ENCODE results near the gene C10orf71.

The C10orf71 gene

GRCh38 chr10:49298983-49299815, at the start of gene C10orf71:
C10orf71 (plus strand) TSS chr10:49299170; CDS start chr10:49322546, 23,376 bp downstream.
- DNase-seq: no peak

GRCh38 chr10:49252313-49253034, 46.5 kb upstream of the C10orf71 start:
- no peak for DNase-seq

DNA sequence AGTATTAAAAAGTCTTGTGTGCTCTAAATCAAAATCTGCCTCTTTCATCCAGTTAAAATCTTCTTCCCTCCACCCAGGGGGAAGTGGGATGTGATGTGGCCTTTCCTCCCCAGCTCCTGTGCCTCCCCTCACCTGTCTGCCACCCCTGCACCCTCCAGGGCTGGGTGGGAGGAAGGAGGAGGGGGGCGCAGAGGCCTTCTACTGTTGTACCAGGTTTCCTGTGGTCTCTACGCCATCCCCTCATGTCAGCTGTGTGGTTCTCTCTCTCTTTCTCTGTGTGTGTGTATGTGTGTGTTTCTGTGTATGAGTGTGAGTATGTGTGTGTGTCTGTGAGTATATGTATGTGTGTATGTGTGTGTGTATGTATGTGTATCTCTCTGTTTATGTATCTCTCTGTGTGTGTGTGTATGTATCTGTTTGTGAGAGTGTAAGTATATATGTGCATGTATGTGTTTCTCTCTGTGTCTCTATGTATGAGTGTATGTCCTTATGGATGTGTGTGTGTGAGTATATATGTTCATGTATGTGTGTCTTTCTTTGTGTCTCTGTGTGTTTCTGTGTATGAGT, 45.5 kb upstream of the C10orf71 start:
- DNase-seq: no peak

GRCh38 chr10:49254150-49254549, 44.8 kb upstream of the C10orf71 start:
- no peak for DNase-seq

- DNase-seq: peak; percentile 44
Observed at GRCh38 chr10:49254556-49255318, 44.2 kb upstream of the C10orf71 start.

DNA sequence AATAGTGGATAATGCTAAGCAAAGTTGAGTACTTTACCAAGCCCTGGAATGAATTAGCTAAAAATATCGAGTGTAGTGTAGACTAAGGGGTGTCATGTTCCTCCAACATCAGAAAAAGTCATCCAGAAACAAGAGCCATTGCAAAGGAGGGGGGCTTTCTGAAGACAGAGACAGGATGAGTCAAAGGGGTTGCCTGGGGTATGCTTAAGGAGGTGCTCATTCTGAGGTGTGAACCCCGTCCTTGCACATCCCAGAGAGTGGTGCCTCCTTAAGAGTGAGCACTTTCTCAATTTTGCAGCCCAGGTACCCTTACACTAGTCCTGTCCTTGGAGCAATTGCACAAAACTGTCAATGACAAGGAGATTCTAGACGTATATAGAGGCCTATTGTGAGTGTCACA, 43.1 kb upstream of the C10orf71 start:
- DNase-seq: no peak

- DNase-seq: no peak
Observed at GRCh38 chr10:49257154-49257553, 41.8 kb upstream of the C10orf71 start.

DNA sequence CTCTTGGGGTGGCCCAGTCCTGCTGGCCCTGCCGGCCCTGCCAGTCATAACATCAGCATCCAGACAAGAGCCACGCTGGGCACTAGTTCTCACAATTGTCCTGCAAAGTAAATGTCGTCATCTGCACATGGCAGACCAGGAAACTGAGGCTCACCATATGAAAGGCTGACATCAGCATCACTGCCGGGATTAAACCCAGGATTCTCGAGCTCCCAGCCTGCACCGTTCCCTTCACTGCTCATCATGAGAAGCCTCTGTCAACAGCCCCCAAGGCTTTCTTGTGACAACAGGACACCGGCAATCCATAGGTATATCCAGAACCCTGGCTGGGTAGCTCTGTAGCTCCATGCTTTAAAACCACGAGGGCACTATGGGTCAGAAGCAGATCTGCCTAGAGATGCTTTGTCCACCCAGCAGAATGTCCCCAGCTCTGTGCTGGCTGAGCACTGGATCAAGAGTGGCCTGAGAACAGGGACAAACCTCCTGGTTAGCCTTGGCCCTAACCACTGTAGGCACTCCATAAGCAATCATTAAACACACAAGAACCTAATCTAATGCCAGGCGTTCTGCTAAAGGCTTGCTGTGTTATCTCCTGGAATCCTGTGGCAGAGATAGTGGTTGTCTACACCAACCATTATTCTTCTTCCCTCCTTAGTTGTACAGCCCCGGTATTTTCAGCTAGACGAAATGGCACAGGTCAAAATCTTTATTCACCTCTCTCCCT, 41.2 kb upstream of the C10orf71 start:
- no peak for DNase-seq

DNA sequence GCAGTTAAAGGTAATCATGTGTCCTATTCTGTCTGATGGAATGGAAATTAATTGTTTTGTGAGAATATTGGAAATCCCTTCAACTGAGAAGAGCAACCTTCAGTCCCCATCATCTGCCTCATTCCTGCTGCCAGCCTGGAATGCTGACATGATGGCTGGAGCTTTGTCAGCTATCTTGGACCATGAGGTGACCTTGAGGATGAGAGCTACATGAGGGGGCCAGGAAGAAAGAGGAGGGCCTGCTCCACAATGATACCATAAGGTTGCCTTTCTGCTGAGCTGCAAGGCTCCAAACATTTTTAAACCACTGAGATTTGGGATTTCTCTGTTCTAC, 40.7 kb upstream of the C10orf71 start:
- DNase-seq: no peak

DNA sequence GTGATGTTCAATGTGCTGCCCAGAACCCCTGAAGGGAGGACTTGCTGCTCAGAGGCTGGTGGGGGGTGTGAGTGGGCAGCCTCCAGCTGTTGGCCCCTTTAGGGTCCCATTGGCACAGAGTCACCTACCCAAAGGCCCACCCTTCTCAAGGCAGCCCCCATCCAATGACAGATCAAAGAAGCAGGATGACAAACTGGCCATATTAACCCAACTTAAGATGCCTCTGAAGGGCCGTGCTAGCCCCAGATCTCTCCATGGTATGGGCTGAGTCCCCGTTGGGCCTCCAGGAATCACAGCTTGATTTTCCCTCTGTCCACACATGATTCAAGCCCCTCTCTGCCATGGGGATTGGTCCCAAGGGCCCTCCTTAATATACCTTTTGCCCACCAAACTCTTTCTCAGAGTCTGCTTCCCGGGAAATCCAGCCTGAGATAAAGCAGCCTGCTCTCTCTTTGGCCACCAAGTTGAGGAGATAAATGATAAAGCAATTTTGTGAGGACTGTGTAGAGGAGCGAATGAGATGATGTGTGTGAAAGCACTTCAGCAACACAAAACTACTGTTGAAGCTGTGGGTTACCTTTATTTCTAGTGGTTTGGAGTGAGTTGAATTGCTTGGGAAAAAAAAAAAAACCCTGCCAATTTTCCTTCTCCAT, 38.2 kb upstream of the C10orf71 start:
- no peak for DNase-seq

DNA sequence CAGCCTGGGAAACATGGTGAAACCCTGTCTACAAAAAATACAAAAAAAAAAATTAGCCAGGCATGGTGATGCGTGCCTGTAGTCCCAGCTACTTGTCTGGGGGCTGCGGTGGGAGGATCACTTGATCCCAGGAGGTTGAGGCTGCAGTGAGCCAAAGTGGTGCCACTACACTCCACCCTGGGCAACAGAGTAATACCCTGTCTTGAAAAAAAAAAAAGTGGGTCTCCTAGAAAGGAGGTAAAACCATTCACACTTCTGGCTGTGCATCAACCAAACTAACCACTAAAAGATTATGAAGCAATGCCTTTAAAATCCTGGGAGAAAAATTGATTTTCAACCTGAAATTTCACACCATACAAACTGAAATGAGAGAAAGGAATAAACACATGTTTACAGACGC, 35.4 kb upstream of the C10orf71 start:
- DNase-seq: no peak

GRCh38 chr10:49264177-49264677, 34.7 kb upstream of the C10orf71 start:
- DNase-seq: no peak

DNA sequence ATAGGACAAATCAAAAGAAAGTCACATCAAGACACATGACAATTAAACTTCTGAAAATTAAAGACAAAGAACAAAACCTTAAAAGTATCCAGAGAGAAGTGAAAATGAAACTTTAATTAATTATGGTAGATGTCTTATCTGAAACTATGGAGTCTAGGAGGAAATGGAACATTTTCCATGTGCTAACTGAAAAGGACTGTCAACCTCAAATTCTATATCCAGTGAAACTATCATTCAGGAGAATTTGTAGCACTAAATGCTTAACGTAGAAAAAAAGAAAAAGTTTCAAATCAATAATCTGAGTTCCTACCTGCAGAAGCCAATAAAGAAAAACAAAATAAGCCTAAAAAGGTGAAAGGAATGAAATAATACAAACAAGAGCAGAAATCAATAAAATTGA, 33.1 kb upstream of the C10orf71 start:
- DNase-seq: no peak

DNA sequence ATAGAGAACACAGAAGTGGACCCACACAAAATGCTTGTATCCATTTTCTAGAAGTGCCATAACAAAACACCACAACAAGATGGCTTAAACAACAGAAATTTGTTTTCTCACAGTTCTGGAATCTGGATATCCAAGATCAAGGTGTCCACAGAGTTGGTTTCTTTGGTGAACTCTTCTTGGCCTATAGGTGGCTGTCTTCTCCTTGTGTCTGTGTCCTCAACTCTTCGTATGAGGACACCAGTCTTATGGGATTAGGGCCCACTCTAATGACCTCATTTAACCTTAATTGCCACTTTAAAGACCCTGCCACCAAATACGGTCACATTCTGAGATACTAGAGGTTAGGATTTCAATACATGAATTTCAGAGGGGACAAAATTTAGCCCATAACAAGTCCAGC, 30.8 kb upstream of the C10orf71 start:
- no peak for DNase-seq

- no peak for DNase-seq
Observed at GRCh38 chr10:49269523-49269922, 29.4 kb upstream of the C10orf71 start.

DNA sequence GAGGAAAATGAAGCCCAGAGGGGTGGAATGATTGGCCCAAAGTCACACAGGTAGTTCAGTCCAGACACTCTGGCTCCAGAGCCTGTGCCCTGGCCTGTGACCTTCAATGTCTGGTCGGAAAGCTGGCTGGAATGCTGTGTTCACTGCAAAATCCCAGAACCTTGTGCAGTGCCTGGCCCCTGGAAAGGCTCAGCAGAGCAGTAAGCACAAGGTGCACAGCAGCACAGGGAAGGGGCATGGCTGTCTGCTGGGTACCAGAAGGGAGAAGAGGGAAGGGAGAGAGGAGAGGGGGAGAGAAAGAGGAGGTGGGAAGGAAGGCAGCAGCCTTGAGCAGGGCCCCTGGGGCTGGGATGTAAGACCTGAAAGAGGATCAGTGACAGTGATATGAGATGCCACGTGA, 28.4 kb upstream of the C10orf71 start:
- no peak for DNase-seq

- DNase-seq: no peak
Observed at GRCh38 chr10:49271346-49271745, 27.6 kb upstream of the C10orf71 start.

DNA sequence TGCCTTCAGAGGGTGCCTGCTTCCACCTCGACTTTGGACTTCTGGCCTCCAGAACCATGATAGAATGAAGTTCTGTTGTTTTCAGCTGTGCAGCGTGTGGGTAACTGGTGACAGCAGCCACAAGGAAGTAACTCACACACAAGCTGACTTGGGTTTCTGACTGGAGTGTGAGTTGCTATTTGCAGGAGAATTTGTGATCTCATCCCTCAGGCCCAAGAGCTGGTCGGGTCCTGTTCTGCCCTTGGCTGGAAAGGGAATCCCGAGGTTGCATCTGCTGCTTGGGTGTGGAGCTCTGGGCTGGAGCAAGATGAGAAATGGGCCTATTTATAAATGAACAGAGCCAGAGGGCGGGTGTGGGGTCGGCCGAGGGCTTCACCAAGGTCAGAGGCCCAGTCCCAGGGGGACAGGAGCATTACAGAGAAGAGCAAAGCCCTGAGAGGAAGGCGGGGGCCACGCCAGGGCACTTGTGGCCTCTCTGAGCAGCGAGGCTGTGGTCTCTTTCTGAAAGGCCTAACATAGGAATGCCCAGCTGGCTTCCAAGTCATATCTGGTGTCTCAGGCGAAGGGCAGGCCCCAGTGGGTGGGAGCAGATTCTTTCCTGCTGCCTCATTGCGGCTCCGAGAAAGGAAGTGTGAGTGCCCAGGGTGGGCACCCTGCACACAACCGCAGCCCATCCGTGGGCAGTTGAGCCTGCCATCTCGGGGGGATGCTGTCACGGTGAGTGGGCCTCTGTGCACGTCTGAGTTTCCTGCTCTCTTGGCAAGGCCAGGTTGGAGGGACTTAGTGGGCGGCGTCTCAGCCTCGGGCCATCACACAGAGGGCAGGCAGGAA, 26.5 kb upstream of the C10orf71 start:
- DNase-seq: no peak

- DNase-seq: no peak
Observed at GRCh38 chr10:49273082-49273465, 25.9 kb upstream of the C10orf71 start.

DNA sequence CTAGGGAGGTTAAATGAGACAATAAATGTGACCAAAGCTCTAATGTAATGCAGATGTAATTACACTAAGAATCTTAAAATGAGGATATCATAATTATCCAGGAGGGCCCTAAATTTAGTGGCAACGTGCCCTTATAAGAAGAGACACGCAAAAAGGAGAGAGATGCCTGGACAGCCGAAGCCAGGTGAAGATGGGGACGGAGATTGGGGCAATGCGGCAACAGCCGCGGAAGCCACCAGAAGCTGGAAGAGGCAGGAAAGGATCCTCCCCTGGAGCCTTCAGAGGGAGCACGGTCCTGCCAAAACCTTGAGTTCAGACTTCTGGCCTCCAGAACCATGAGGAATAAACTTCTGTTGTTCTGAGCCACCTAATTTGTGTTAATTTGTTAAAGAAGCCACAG, 25.3 kb upstream of the C10orf71 start:
- no peak for DNase-seq

DNA sequence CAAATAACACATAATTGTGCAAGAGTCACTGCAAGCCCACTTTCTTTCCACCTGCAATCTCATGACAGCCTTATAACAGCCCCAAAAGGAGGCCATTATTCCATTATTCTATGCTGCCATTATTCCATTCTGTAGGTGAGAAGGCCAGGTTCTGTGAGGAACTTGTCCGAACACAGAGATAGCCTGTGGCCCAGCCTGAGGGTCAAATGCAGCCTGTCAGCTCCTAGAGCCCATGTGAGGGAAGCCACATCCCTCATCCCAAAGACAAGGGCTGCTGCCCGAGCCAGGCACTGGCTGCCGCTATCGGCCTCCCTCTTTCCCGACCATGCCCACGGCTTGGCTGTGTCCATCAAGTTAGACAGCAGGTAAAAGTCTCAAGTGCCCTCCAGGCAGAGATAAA, 24.1 kb upstream of the C10orf71 start:
- DNase-seq: no peak
